ENCODE data around the gene BST1.

BST1 gene

GRCh38 chr4:15677507-15677988 is 25.3 kb upstream of the BST1 start:
- no peaks in the 10 kb centered on the region for H3K9me3 ChIP-seq (ENCODE audit: severe bottlenecking)
- no peak overlapping the region for H3K4me3 ChIP-seq (ENCODE audit: low read depth, low read length)
- no peaks in the 10 kb centered on the region; the same call in none of the 2 replicates for H3K36me3 ChIP-seq
- H3K27ac ChIP-seq, result no peak overlapping the region
- no peak for TF ChIP-seq CTCF (IDR thresholded peaks at IDR 0.05; ENCODE audit: low read depth, low read length)
- no peak for DNase-seq
- H3K27me3 ChIP-seq (ENCODE audit: insufficient read depth, low read depth, severe bottlenecking), result no peaks in the 10 kb centered on the region

GRCh38 chr4:15681067-15681371 is 21.8 kb upstream of the BST1 start:
- Histone ChIP-seq H3K4me3 (ENCODE audit: low read depth, low read length) (peak overlapping the region; percentile 79), H3K27ac (peak overlapping the region; percentile 93), H3K36me3 (peaks cover 8% of the 10 kb centered on the region), H3K9me3 (ENCODE audit: severe bottlenecking) (no peaks in the 10 kb centered on the region), H3K27me3 (ENCODE audit: insufficient read depth, low read depth, severe bottlenecking) (no peaks in the 10 kb centered on the region)
- DNase-seq, result no peak
- no peak for TF ChIP-seq CTCF (IDR thresholded peaks at IDR 0.05; ENCODE audit: low read depth, low read length)

GRCh38 chr4:15681372-15682241 is 21.3 kb upstream of the BST1 start, which contains the start of gene FAM200B:
FAM200B (plus strand) TSS chr4:15681827; CDS start chr4:15686978, 5,151 bp downstream.
- no peaks in the 10 kb centered on the region for H3K9me3 ChIP-seq (ENCODE audit: severe bottlenecking)
- peak; percentile 23 for TF ChIP-seq CTCF (IDR thresholded peaks at IDR 0.05; ENCODE audit: low read depth, low read length)

GRCh38 chr4:15682242-15683142 is 20.4 kb upstream of the BST1 start:
- H3K27me3 ChIP-seq (ENCODE audit: insufficient read depth, low read depth, severe bottlenecking), result no peaks in the 10 kb centered on the region
- peak overlapping the region; percentile 93 for H3K27ac ChIP-seq
- TF ChIP-seq CTCF (IDR thresholded peaks at IDR 0.05; ENCODE audit: low read depth, low read length), result no peak
- DNase-seq, result no peak
- peak overlapping the region; percentile 79 for H3K4me3 ChIP-seq (ENCODE audit: low read depth, low read length)
- H3K9me3 ChIP-seq (ENCODE audit: severe bottlenecking), result no peaks in the 10 kb centered on the region
- peaks cover 22% of the 10 kb centered on the region for H3K36me3 ChIP-seq

More at GRCh38 chr4:15681372-15682241, 21.3 kb upstream of the BST1 start, which contains the start of gene FAM200B:
- DNase-seq, result peak; percentile 100
- Histone ChIP-seq H3K36me3 (peaks cover 13% of the 10 kb centered on the region), H3K27ac (peak within 1 kb of the TSS; percentile 93), H3K4me3 (ENCODE audit: low read depth, low read length) (peak within 1 kb of the TSS; percentile 79), H3K27me3 (ENCODE audit: insufficient read depth, low read depth, severe bottlenecking) (no peaks in the 10 kb centered on the region)

GRCh38 chr4:15683143-15683495 is 19.7 kb upstream of the BST1 start:
- Histone ChIP-seq H3K27ac (peak overlapping the region; percentile 93), H3K4me3 (ENCODE audit: low read depth, low read length) (peak overlapping the region; percentile 11; the same call in 1 of the 2 replicates), H3K27me3 (ENCODE audit: insufficient read depth, low read depth, severe bottlenecking) (no peaks in the 10 kb centered on the region), H3K9me3 (ENCODE audit: severe bottlenecking) (no peaks in the 10 kb centered on the region), H3K36me3 (peaks cover 29% of the 10 kb centered on the region)
- no peak for DNase-seq
- TF ChIP-seq CTCF (IDR thresholded peaks at IDR 0.05; ENCODE audit: low read depth, low read length), result no peak

Data from WERI-Rb-1 (cell line).